Endothelial cell (in vitro differentiated cells): ENCODE data around the gene NOS1AP. TPM values are rescaled to one million over a fixed set of nuclear protein-coding genes. Genes with fewer than 3 reads are reported as not detected.
"Not testable (repeated sequence)": the region's sequence is repeated elsewhere in the genome, so short reads cannot be mapped to it uniquely, and the experiment has no call there.

ENCODE experiments used
- DNase-seq: peaks from one replicate; pipeline ENCODE4 v3.0.0; 2021; ENCODE audit warnings: low spot score
- H3K27ac Mint-ChIP-seq: one replicate; pipeline ENCODE4 v1.8.0; 2021; ENCODE audit warnings: mixed read lengths, inconsistent platforms; ENCODE audit not compliant: unreplicated experiment
- H3K27me3 Mint-ChIP-seq: one replicate; pipeline ENCODE4 v1.8.0; 2021; ENCODE audit warnings: mild to moderate bottlenecking, moderate library complexity, mixed read lengths, inconsistent platforms; ENCODE audit not compliant: unreplicated experiment
- H3K36me3 Mint-ChIP-seq: one replicate; pipeline ENCODE4 v1.8.0; 2021; ENCODE audit warnings: mild to moderate bottlenecking, low read depth, mixed read lengths, inconsistent platforms; ENCODE audit not compliant: unreplicated experiment
- H3K4me1 Mint-ChIP-seq: one replicate; pipeline ENCODE4 v1.8.0; 2021; ENCODE audit warnings: mild to moderate bottlenecking, mixed read lengths, inconsistent platforms; ENCODE audit not compliant: unreplicated experiment
- H3K4me3 Mint-ChIP-seq: one replicate; pipeline ENCODE4 v1.8.0; 2021; ENCODE audit warnings: mild to moderate bottlenecking, mixed read lengths, inconsistent platforms; ENCODE audit not compliant: unreplicated experiment
- H3K9me3 Mint-ChIP-seq: one replicate; pipeline ENCODE4 v1.8.0; 2021; ENCODE audit warnings: mixed read lengths, inconsistent platforms; ENCODE audit not compliant: unreplicated experiment
- total RNA-seq: library from RNA; stranded (reverse); fragmentation: NEBNext Ultra II Directional; extraction: Animal tissue kit (Norgen Biotek cat#: 25700); gene quantifications from one replicate; pipeline ENCODE4 v1.2.1, GENCODE V29; 2021; ENCODE audit not compliant: unreplicated experiment
- TF ChIP-seq, protein P1 (sequence below): fragments of 200-600 bp; sonication (generic); IDR thresholded peaks from one replicate; pipeline ENCODE4 v1.5.0; 2021; ENCODE audit warnings: antibody characterized with exemption; ENCODE audit not compliant: unreplicated experiment

The NOS1AP gene
- total RNA-seq, 1 donor from 2014 or later: 19.8 TPM

- no peak overlapping the region for H3K4me3 Mint-ChIP-seq
- peaks cover 33% of the 10 kb centered on the region for H3K36me3 Mint-ChIP-seq
- no peaks in the 10 kb centered on the region for H3K27me3 Mint-ChIP-seq
- peaks cover 48% of the 10 kb centered on the region for H3K4me1 Mint-ChIP-seq
- H3K9me3 Mint-ChIP-seq: no peaks in the 10 kb centered on the region
- peak overlapping the region; percentile 70 for H3K27ac Mint-ChIP-seq
- TF ChIP-seq, protein P1, sequence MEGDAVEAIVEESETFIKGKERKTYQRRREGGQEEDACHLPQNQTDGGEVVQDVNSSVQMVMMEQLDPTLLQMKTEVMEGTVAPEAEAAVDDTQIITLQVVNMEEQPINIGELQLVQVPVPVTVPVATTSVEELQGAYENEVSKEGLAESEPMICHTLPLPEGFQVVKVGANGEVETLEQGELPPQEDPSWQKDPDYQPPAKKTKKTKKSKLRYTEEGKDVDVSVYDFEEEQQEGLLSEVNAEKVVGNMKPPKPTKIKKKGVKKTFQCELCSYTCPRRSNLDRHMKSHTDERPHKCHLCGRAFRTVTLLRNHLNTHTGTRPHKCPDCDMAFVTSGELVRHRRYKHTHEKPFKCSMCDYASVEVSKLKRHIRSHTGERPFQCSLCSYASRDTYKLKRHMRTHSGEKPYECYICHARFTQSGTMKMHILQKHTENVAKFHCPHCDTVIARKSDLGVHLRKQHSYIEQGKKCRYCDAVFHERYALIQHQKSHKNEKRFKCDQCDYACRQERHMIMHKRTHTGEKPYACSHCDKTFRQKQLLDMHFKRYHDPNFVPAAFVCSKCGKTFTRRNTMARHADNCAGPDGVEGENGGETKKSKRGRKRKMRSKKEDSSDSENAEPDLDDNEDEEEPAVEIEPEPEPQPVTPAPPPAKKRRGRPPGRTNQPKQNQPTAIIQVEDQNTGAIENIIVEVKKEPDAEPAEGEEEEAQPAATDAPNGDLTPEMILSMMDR: no peak
- no peak for DNase-seq
Observed at GRCh38 chr1:162349635-162350330, 280.3 kb downstream of the NOS1AP start.

GRCh38 chr1:162351246-162351842 is 281.9 kb downstream of the NOS1AP start:
- no peaks in the 10 kb centered on the region for H3K9me3 Mint-ChIP-seq
- peaks cover 62% of the 10 kb centered on the region for H3K4me1 Mint-ChIP-seq
- TF ChIP-seq, protein P1: no peak
- H3K4me3 Mint-ChIP-seq: no peak overlapping the region
- H3K27me3 Mint-ChIP-seq: no peaks in the 10 kb centered on the region
- peaks cover 45% of the 10 kb centered on the region for H3K36me3 Mint-ChIP-seq
- H3K27ac Mint-ChIP-seq: no peak overlapping the region
- no peak for DNase-seq

DNA sequence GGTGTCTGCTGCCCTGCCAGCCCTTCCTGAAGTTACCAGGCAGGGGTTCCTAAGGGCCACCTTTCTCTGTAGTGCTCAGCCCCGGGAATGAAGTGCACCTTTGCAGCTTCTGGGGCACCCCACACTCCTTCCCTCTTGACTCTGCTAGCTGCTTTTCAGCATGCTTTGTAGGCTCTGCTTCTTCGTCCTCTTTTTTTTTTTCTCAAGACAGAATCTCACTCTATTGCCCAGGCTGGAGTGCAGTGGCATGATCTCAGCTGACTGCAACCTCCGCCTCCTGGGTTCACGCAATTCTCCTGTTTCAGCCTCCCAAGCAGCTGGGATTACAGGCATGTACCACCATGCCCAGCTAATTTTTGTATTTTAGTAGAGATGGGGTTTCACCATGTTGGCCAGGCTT is 282.4 kb downstream of the NOS1AP start:
- DNase-seq, H3K4me3 Mint-ChIP-seq, H3K27me3 Mint-ChIP-seq, H3K9me3 Mint-ChIP-seq, H3K27ac Mint-ChIP-seq: not testable (repeated sequence)
- Mint-ChIP-seq H3K36me3 (peaks cover 44% of the 10 kb centered on the region), H3K4me1 (peaks cover 65% of the 10 kb centered on the region)

- TF ChIP-seq, protein P1: no peak
Observed at GRCh38 chr1:162353078-162353477, 283.6 kb downstream of the NOS1AP start.

DNA sequence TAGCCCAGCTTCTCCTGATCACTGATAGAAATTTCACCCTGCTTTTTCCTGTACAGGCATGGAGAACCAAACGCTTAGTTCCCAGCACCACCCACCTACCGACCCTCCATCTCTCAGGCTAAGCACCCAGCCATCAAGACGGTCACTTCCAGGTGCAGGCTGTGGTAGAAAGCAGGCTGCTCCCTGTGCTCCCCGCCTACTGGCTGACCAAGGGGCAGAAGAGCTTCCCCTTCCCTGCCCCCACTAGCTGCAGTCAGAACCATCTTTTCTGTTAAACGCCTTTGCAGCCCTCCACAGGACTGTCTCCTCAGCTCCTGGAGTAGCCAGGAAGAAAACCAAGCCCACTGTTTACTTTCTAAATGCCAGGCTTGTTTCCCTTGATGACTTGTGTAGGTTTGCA is 284.2 kb downstream of the NOS1AP start:
- Mint-ChIP-seq H3K27me3 (peaks cover 4% of the 10 kb centered on the region), H3K4me3 (no peak overlapping the region), H3K9me3 (no peaks in the 10 kb centered on the region), H3K36me3 (peaks cover 44% of the 10 kb centered on the region), H3K4me1 (peaks cover 81% of the 10 kb centered on the region), H3K27ac (peak overlapping the region; percentile 64)
- TF ChIP-seq, protein P1: no peak
- DNase-seq: no peak

More at GRCh38 chr1:162353078-162353477, 283.6 kb downstream of the NOS1AP start:
- Mint-ChIP-seq H3K9me3 (no peaks in the 10 kb centered on the region), H3K27me3 (peaks cover 4% of the 10 kb centered on the region), H3K27ac (no peak overlapping the region), H3K4me1 (peaks cover 77% of the 10 kb centered on the region), H3K36me3 (peaks cover 45% of the 10 kb centered on the region), H3K4me3 (no peak overlapping the region)
- DNase-seq: no peak
